GM19025 (cell line): ENCODE measurements around the gene ZHX3.
A peak's percentile ranks its signal among the peaks of the same experiment; 100 is the strongest.

Experiments
- ATAC-seq: cut with Tn5 transposase; IDR thresholded peaks from one replicate; pipeline ENCODE4 v1.9.1; 2021; ENCODE audit warnings: mild to moderate bottlenecking, low read depth, moderate library complexity; ENCODE audit not compliant: unreplicated experiment

ZHX3 gene

DNA sequence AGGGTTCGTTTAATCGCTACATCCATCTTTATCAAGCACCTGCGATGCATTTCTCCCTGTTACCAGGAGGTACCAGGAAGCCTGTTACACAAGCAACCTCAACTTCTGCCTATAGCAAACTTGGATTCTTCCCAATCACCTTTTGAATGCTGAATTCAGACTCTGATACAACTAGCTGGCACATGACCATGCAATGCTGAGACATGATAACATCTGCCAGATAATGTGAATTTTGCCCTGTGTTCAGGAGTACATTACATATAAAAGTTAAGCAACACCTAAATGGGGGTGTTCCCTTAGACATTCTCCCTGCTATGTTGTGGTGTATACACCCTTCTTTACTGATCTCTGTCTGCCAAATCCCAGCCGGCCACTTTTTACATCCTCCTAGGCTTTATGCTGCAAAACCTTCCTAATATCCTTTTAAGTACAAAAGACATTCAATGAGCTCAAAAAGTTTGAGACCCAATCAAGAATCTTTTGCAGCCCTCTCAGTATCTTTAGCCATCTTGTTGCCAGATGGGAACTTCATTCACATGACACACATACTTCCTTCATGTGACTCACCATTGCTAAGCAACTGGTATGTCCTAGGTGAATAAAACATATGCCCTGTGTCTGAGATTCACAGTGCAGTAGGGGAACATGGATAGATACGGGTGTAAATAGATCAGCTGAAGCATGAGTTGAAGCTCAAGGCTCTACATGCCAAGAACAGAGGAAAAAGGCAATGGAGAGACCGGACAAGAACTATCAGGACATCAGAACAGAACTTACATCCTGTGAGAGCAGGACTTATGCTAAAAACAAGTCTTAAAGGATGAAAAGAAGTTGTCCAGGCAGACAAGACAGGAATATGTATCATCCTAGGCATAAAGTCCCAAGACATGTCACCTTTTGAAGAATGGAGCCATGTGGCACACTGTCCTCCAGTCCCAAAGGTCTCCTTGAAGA lies 84.3 kb downstream of the ZHX3 start:
- no peak for ATAC-seq

GRCh38 chr20:41231136-41231535 lies 86.4 kb downstream of the ZHX3 start:
- ATAC-seq, result no peak

- no peak for ATAC-seq
These were observed 87.4 kb downstream of the ZHX3 start for GRCh38 chr20:41230136-41230535.

DNA sequence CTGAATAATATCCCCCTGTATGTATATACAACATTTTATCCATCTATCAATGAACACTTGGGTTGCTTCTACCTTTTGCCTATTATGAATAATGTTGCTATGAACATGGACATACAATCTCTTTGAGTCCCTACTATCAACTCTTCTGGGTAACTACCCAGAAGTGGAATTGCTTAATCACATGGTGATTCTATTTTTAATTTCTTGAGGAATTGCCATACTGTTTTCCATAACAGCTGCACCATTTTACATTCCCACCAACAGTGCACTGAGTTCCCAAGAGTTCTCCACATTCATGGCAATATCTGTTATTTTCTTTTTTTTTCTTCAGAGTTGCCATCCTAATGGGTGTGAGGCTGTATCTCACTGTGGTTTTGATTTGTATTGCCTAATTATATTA lies 88.3 kb downstream of the ZHX3 start:
- no peak for ATAC-seq

GRCh38 chr20:41228858-41229257 lies 88.7 kb downstream of the ZHX3 start:
- ATAC-seq, result peak; percentile 52

DNA sequence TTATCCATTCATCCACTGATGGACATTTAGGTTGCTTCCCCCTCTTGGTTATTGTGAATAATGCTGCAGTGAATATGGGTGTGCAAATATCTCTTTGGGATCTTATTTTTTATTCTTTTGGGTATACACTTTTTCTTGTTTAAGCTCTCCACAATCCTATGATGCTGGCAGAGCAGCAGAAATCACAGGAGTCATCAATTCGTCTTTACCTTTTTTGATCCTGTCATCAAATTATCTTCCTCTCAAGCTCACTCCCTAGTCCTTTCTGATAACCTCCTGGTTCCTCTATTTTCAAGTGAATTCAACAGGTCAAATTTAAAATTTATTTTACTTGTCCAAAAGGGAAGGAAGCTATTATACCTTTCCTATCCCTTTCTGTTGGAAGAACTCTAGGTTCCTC lies 91.1 kb downstream of the ZHX3 start:
- ATAC-seq, result no peak

- ATAC-seq, result no peak
These were observed 92.4 kb downstream of the ZHX3 start for GRCh38 chr20:41225091-41225490.

DNA sequence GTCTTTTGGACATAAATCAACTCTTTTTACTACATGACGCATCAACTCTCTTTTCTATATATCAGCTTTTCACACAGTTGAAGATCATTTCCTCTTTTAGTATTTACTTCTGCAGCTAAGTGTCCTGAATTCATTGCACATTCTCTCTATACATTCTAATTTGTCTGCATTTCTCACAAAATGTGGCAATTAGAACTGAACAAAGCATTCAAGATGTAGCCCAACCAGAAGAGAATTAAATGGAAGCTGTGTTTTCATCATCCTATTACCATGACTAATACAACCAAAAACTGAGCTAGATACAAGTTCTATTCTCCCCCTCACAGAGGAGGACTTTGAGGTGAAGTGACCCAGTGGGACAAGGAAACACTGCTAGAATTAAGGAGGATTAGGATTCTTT lies 93.2 kb downstream of the ZHX3 start:
- no peak for ATAC-seq

DNA sequence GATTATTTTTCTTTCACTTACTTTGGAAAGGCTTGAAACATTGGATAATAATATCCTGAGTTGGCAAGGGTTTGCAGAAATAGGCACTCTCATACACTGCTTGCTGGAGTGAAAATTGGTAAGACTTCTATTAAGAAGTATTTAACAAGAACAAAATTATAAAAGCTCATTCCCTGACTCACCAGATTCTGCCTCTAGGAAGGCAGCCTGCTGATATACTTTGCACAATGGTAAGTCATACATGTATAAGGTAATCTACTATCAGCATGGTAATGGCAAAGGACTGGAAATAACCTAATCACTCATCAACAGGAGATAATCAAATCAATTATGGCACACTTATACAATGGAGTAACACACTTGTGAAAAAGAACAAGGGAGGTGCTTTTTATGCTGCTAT lies 94.4 kb downstream of the ZHX3 start:
- ATAC-seq, result no peak

DNA sequence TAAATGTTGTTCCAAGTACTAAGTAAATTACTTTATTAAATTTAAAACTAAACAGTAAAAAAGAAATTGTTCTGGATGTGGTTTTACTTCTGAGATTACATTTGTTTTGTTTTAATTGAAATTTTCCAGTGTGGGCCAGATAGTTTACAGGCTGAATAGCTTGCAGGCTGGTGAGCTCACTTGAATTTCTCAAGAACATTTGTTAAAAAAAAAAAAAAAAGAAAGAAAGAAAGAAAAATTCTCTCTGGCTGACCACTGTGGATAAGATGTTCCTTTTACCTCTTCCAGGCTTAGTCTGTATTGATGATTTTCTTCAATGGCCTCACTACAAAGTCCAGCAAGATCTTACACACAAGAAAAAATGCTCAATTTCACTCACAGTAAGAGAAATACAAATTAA lies 94.8 kb downstream of the ZHX3 start:
- ATAC-seq, result no peak

GRCh38 chr20:41222296-41222695 lies 95.2 kb downstream of the ZHX3 start:
- no peak for ATAC-seq

- no peak for ATAC-seq
These were observed 95.8 kb downstream of the ZHX3 start for GRCh38 chr20:41221614-41222218.

DNA sequence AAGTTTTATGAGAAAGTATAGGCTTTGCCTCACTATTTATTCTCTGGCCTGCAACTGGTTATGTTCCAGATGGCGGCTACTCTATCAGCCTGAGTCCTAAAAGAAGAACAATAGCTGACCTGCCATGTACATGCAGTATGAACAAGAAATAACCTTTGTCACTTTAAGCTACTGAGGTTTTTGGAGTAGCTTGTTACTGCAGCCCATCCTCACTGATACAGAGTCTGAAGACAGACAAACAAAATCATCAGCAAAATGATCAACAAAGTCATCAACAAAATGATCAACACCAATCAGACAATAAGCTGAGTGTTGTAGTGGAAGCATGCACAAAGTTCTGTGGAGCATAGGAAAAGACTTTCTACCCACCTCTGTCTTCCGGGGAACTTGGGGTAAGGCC lies 97.7 kb downstream of the ZHX3 start:
- no peak for ATAC-seq

DNA sequence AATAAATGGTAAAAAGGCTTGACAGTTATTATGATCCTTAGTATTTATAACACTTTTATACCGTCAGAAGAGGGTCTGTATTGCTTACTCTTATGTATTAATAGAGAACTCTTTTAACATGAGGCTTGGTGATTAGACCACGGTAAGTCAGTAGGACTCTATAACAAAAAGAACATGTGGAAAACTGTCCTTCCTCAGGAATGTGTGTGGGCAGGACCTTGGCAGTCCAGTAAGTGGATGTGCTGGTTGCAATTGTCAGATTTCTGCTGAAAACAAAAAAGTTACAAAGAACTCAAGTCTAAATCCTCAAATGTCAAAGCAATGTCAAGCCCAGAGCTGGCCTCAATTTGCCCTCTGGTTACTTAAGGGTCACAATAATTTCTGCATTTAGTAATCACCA lies 99.1 kb downstream of the ZHX3 start:
- ATAC-seq, result no peak

GRCh38 chr20:41217422-41217821 lies 100.1 kb downstream of the ZHX3 start:
- no peak for ATAC-seq

DNA sequence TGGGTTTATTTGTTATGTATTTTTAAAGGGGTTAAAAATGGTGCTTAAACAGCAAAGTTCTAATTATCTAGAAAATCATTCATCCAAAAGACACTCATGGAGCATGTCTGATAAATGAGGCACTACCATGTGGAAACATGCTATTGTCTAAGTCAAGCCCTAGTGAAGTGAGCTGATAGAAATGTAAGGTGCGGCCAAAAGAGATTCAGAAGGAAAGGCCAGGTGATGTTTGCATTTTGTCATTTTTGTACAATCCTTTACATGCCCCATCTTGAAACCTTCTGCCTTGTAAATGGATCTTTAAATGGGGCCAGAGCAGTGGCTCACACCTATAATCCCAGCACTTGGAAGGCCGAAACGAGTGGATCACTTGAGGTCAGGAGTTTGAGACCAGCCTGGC lies 102.9 kb downstream of the ZHX3 start:
- no peak for ATAC-seq

- no peak for ATAC-seq
These were observed 103.3 kb downstream of the ZHX3 start for GRCh38 chr20:41214202-41214601.

DNA sequence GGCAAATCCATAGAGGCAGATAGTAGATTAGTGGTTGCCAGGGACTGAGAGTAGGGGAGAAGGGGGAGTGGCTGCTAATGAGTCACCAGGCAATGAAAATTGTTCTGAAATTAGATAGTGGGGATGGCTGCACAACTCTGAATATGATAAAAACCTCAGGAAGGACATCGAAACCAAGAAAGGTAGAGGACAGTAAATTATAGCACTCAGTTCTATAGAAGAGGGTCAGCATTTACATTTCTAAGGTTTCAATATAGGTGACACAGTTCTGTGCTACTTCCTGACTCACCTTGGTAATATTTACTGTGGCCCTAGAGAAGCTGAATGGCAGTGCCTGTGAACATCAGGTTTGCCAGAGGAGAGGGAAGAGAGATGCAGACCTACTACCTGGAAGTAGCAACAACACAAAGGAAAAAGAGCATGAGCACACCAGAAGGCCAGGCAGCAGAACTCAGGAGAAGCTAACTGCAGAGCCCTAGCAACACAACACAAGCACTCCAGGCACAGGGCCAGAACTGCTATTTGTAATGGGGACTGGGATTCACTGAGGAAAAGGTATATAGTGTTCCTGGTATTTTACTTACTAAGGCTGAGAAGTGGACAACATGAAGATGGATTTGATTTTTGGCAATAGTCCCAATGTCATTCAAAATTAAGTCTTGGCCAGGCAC lies 104.2 kb downstream of the ZHX3 start:
- no peak for ATAC-seq

DNA sequence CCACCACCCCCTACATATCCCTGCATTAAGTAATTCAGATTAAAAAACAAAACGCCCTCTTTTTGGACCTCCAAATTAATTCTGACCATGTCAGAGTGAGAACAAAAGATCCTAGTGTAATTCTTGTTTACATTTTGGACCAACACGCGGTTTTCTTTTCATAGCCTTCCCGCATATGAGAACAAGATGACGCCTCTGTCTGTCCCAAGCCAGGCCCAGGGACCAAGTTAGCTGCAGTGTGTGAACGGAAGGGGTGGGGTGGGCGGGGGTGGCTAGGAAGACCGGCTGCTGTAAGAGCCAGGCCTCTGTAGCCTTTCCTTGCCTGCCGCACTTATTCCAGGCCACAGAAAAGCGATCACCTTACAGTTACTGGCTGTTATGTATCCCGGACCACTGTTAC lies 112.2 kb downstream of the ZHX3 start:
- no peak for ATAC-seq

- ATAC-seq, result no peak
These were observed 112.9 kb downstream of the ZHX3 start for GRCh38 chr20:41204304-41205265.
